ENCODE data around the gene GRID1.

The GRID1 gene

DNA sequence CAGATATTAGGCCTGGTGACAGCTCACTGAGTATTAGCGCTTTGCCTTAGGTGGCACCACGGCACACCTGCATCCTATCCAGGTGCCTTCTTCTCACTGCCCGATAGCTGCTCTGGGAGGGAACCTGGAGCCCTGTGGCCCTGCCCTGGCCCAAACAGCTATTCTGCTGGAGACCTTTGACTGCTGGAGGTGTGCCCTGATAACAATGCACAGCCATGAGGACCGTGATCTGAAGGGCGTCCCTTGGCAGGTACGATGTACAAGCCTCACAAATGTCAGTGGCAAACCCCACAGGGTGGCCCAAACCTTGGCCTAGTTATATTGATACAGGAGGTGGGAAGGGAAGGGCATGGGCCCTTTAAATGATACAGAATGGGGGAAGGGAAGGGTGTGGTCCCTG is 259.5 kb downstream of the GRID1 start:
- no peaks in the 10 kb centered on the region for H3K9me2 ChIP-seq (ENCODE audit: low read depth, low read length)
- no peaks in the 10 kb centered on the region for H3F3A ChIP-seq (ENCODE audit: insufficient read depth, low read length)

DNA sequence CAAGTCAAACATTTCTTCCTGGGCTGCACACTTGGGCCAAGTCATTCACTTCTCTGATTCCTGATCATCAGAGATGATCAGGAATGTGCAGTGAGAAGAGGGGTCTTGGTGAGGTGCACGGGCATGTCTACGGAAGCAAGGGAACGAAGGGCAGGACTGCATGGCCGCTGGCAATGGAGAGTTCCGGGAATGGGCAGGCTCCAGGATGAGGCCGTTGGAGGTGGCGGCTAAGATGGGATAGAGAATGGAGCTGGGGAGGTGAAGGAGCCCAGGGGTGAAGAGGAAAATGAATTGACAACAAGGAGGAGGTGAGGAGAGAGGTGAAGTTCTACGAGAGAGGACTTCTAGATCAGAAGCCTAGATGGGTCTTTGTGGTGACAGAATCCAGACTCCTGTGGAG is 260.0 kb downstream of the GRID1 start:
- no peaks in the 10 kb centered on the region for H3K9me2 ChIP-seq (ENCODE audit: low read depth, low read length)
- no peak overlapping the region for H3K4me2 ChIP-seq (ENCODE audit: low read length)
- H3K4me1 ChIP-seq (ENCODE audit: insufficient read depth, low read length, severe bottlenecking) = no peaks in the 10 kb centered on the region
- no peak overlapping the region for H3K27ac ChIP-seq (ENCODE audit: low read depth, low read length, poor library complexity, severe bottlenecking)
- H3K4me3 ChIP-seq (ENCODE audit: low read depth, low read length, poor library complexity, severe bottlenecking) = no peak overlapping the region
- H3K9me3 ChIP-seq (ENCODE audit: low read length) = no peaks in the 10 kb centered on the region
- TF ChIP-seq, protein P1, sequence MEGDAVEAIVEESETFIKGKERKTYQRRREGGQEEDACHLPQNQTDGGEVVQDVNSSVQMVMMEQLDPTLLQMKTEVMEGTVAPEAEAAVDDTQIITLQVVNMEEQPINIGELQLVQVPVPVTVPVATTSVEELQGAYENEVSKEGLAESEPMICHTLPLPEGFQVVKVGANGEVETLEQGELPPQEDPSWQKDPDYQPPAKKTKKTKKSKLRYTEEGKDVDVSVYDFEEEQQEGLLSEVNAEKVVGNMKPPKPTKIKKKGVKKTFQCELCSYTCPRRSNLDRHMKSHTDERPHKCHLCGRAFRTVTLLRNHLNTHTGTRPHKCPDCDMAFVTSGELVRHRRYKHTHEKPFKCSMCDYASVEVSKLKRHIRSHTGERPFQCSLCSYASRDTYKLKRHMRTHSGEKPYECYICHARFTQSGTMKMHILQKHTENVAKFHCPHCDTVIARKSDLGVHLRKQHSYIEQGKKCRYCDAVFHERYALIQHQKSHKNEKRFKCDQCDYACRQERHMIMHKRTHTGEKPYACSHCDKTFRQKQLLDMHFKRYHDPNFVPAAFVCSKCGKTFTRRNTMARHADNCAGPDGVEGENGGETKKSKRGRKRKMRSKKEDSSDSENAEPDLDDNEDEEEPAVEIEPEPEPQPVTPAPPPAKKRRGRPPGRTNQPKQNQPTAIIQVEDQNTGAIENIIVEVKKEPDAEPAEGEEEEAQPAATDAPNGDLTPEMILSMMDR (IDR thresholded peaks at IDR 0.05; ENCODE audit: low read length) = no peak
- TF ChIP-seq EZH2 (IDR thresholded peaks at IDR 0.05; ENCODE audit: borderline replicate concordance, low read length) = no peak
- no peaks in the 10 kb centered on the region for H3K27me3 ChIP-seq (ENCODE audit: insufficient read depth, low read length)
- H3K9ac ChIP-seq (ENCODE audit: low read length) = no peak overlapping the region
- no peaks in the 10 kb centered on the region for H3F3A ChIP-seq (ENCODE audit: insufficient read depth, low read length)
- H3K79me2 ChIP-seq (ENCODE audit: insufficient read depth, low read length) = no peaks in the 10 kb centered on the region
- H2AFZ ChIP-seq (ENCODE audit: low read length) = no peak overlapping the region
- no peaks in the 10 kb centered on the region for H3K36me3 ChIP-seq (ENCODE audit: insufficient read depth, low read length)
- no peaks in the 10 kb centered on the region for H4K20me1 ChIP-seq (ENCODE audit: insufficient read depth, low read length)

More for the DNA sequence above, 259.5 kb downstream of the GRID1 start:
- H3K27ac ChIP-seq (ENCODE audit: low read depth, low read length, poor library complexity, severe bottlenecking) = no peak overlapping the region
- TF ChIP-seq, protein P1 (IDR thresholded peaks at IDR 0.05; ENCODE audit: low read length) = no peak
- TF ChIP-seq EZH2 (IDR thresholded peaks at IDR 0.05; ENCODE audit: borderline replicate concordance, low read length) = no peak
- no peak overlapping the region for H3K9ac ChIP-seq (ENCODE audit: low read length)
- no peaks in the 10 kb centered on the region for H3K9me3 ChIP-seq (ENCODE audit: low read length)
- H2AFZ ChIP-seq (ENCODE audit: low read length) = no peak overlapping the region
- no peaks in the 10 kb centered on the region for H3K36me3 ChIP-seq (ENCODE audit: insufficient read depth, low read length)
- no peak overlapping the region for H3K4me2 ChIP-seq (ENCODE audit: low read length)
- no peaks in the 10 kb centered on the region for H3K4me1 ChIP-seq (ENCODE audit: insufficient read depth, low read length, severe bottlenecking)
- H3K4me3 ChIP-seq (ENCODE audit: low read depth, low read length, poor library complexity, severe bottlenecking) = no peak overlapping the region
- H3K79me2 ChIP-seq (ENCODE audit: insufficient read depth, low read length) = no peaks in the 10 kb centered on the region
- H4K20me1 ChIP-seq (ENCODE audit: insufficient read depth, low read length) = no peaks in the 10 kb centered on the region
- H3K27me3 ChIP-seq (ENCODE audit: insufficient read depth, low read length) = no peaks in the 10 kb centered on the region

DNA sequence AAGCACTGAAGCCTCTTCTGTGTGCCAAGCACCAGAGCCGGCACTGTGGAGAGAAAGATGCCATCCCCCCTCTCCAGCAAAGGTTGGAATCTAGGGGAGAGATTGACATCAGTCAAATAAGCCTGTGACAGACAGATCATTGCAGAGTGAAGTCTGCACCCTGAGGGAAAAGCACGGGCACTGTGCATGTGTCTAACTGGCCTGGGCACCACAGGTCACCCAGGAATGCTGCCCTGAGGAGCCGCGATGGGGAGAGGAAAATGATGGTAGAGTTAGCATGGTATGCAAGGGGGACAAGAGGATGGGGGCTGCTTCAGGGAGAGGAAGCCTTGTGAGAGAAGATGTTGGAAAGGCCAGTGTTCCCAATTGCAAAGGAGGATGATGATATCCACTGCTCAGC is 261.0 kb downstream of the GRID1 start:
- H3K27me3 ChIP-seq (ENCODE audit: insufficient read depth, low read length) = no peaks in the 10 kb centered on the region
- no peaks in the 10 kb centered on the region for H3K9me3 ChIP-seq (ENCODE audit: low read length)
- H3K36me3 ChIP-seq (ENCODE audit: insufficient read depth, low read length) = no peaks in the 10 kb centered on the region
- H2AFZ ChIP-seq (ENCODE audit: low read length) = no peak overlapping the region
- H3K4me1 ChIP-seq (ENCODE audit: insufficient read depth, low read length, severe bottlenecking) = no peaks in the 10 kb centered on the region
- no peaks in the 10 kb centered on the region for H3F3A ChIP-seq (ENCODE audit: insufficient read depth, low read length)
- H3K4me3 ChIP-seq (ENCODE audit: low read depth, low read length, poor library complexity, severe bottlenecking) = no peak overlapping the region
- H3K9me2 ChIP-seq (ENCODE audit: low read depth, low read length) = no peaks in the 10 kb centered on the region
- TF ChIP-seq EZH2 (IDR thresholded peaks at IDR 0.05; ENCODE audit: borderline replicate concordance, low read length) = no peak
- TF ChIP-seq, protein P1 (IDR thresholded peaks at IDR 0.05; ENCODE audit: low read length) = no peak
- no peak overlapping the region for H3K9ac ChIP-seq (ENCODE audit: low read length)
- H4K20me1 ChIP-seq (ENCODE audit: insufficient read depth, low read length) = no peaks in the 10 kb centered on the region
- H3K79me2 ChIP-seq (ENCODE audit: insufficient read depth, low read length) = no peaks in the 10 kb centered on the region
- no peak overlapping the region for H3K27ac ChIP-seq (ENCODE audit: low read depth, low read length, poor library complexity, severe bottlenecking)
- H3K4me2 ChIP-seq (ENCODE audit: low read length) = no peak overlapping the region
